CD4-positive, alpha-beta T cell treated with Interleukin-15 for 1 hour (primary cell): ENCODE results near the gene SHISAL1.

Experiments used
- DNase-seq: peaks from one replicate; pipeline ENCODE4 v3.0.0-alpha.2; 2020

The SHISAL1 gene

GRCh38 chr22:44204739-44205515, 107.8 kb downstream of the SHISAL1 start:
- no peak for DNase-seq

- no peak for DNase-seq
Observed at GRCh38 chr22:44203203-44203602, 109.5 kb downstream of the SHISAL1 start.

GRCh38 chr22:44202261-44202789, 110.4 kb downstream of the SHISAL1 start:
- DNase-seq, result no peak

- no peak for DNase-seq
Observed at GRCh38 chr22:44201665-44202064, 111.1 kb downstream of the SHISAL1 start.

- DNase-seq, result no peak
Observed at GRCh38 chr22:44200855-44201550, 111.7 kb downstream of the SHISAL1 start.

- DNase-seq, result no peak
Observed at GRCh38 chr22:44200451-44200850, 112.3 kb downstream of the SHISAL1 start.

GRCh38 chr22:44199866-44200265, 112.9 kb downstream of the SHISAL1 start:
- DNase-seq, result no peak

- DNase-seq, result no peak
Observed at GRCh38 chr22:44199164-44199563, 113.6 kb downstream of the SHISAL1 start.

- no peak for DNase-seq
Observed at GRCh38 chr22:44197271-44197670, 115.5 kb downstream of the SHISAL1 start.

- DNase-seq, result no peak
Observed at GRCh38 chr22:44196731-44197131, 116.0 kb downstream of the SHISAL1 start.

- DNase-seq, result no peak
Observed at GRCh38 chr22:44196241-44196640, 116.5 kb downstream of the SHISAL1 start.

GRCh38 chr22:44195189-44195871, 117.4 kb downstream of the SHISAL1 start:
- DNase-seq, result no peak

- no peak for DNase-seq
Observed at GRCh38 chr22:44194569-44194968, 118.2 kb downstream of the SHISAL1 start.
